T follicular helper cell (primary cell): ENCODE measurements around the gene UBE4A.
A peak's percentile ranks its signal among the peaks of the same experiment; 100 is the strongest.
"Not testable (repeated sequence)": the region's sequence is repeated elsewhere in the genome, so short reads cannot be mapped to it uniquely, and the experiment has no call there.

ENCODE experiments used
- DNase-seq: peaks from one replicate; pipeline ENCODE4 v3.0.0-alpha.2; 2020; ENCODE audit warnings: low read depth

UBE4A gene

GRCh38 chr11:118401151-118401879, 41.9 kb downstream of the UBE4A start, which contains the start of gene ATP5MG:
ATP5MG (plus strand) TSS chr11:118401606; CDS start chr11:118401666, 60 bp downstream.
- DNase-seq: peak; percentile 89

- no peak for DNase-seq
Measured at GRCh38 chr11:118401880-118402590, 42.6 kb downstream of the UBE4A start.

- DNase-seq: not testable (repeated sequence)
Measured at GRCh38 chr11:118402594-118402993, 43.2 kb downstream of the UBE4A start.

- DNase-seq: no peak
Measured at GRCh38 chr11:118406599-118407166, 47.3 kb downstream of the UBE4A start.

GRCh38 chr11:118410055-118410745, 50.8 kb downstream of the UBE4A start:
- DNase-seq: no peak

GRCh38 chr11:118411530-118411929, 52.1 kb downstream of the UBE4A start:
- no peak for DNase-seq

- DNase-seq: no peak
Measured at GRCh38 chr11:118412921-118413320, 53.5 kb downstream of the UBE4A start.

- no peak for DNase-seq
Measured at GRCh38 chr11:118415062-118415738, 55.8 kb downstream of the UBE4A start.

- DNase-seq: no peak
Measured at GRCh38 chr11:118415739-118416068, 56.3 kb downstream of the UBE4A start.

GRCh38 chr11:118416900-118417299, 57.5 kb downstream of the UBE4A start:
- not testable (repeated sequence) for DNase-seq

- DNase-seq: no peak
Measured at GRCh38 chr11:118417801-118418200, 58.4 kb downstream of the UBE4A start.

- DNase-seq: no peak
Measured at GRCh38 chr11:118418766-118419165, 59.4 kb downstream of the UBE4A start.

- no peak for DNase-seq
Measured at GRCh38 chr11:118427707-118428106, 68.3 kb downstream of the UBE4A start.

- DNase-seq: no peak
Measured at GRCh38 chr11:118430956-118431355, 71.6 kb downstream of the UBE4A start.

GRCh38 chr11:118434123-118434552, 74.7 kb downstream of the UBE4A start:
- peak; percentile 21 for DNase-seq

GRCh38 chr11:118434553-118435289, 75.3 kb downstream of the UBE4A start:
- DNase-seq: peak; percentile 2

GRCh38 chr11:118435290-118435892, 76.0 kb downstream of the UBE4A start:
- DNase-seq: peak; percentile 39

GRCh38 chr11:118435893-118436624, 76.7 kb downstream of the UBE4A start, which contains the start of gene KMT2A:
KMT2A (plus strand) TSS chr11:118436492; CDS start chr11:118436513, 21 bp downstream.
- DNase-seq: peak; percentile 90

- DNase-seq: peak; percentile 49
Measured at GRCh38 chr11:118436639-118437207, 77.3 kb downstream of the UBE4A start.
